Measurements from ENCODE around the gene HOMER2.
"Not testable (repeated sequence)": the region's sequence is repeated elsewhere in the genome, so short reads cannot be mapped to it uniquely, and the experiment has no call there.

HOMER2 gene

GRCh38 chr15:82830427-82831173 lies 121.9 kb downstream of the HOMER2 start:
- DNase-seq, result no peak

DNA sequence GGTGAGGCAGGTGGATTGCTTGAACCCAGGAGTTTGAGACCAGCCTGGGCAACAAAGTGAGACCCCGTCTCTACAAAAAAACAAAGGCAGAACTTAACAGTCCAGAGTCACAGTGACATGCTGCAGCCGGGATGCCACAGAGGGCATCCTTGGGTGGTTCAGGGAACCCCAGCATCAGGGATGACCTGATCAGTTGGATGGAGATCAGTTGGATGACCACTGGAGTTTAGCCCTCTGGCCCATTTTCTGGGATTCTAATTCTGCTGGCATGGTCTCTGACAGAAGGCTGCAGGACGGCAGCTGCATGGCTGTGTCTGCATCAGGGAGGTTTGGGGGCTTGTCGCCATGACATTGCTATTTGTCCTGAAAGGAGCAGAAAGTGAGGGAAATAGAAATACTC lies 123.3 kb downstream of the HOMER2 start:
- no peak for DNase-seq

DNA sequence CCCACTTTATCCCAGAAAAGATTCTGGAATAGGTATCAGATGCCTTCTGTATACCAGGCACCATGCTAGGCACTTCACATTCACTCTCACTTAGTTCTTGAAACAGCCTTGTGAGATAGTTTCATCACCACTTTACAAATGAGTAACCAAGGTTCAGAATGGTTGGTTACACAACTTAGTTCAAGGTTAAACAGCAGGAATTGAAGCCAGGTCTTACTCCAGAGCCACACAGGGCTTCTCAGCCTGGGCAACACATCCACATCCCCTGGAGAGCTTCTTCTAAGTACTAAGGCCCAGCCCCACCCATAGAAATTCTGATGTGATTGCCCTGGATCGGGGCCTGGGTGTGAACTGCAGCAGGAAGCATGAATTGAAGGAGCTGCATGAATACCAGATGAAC lies 124.4 kb downstream of the HOMER2 start:
- DNase-seq, result no peak

- DNase-seq, result no peak
These were observed 129.5 kb downstream of the HOMER2 start for GRCh38 chr15:82823049-82823448.

GRCh38 chr15:82821851-82822250 lies 130.7 kb downstream of the HOMER2 start:
- not testable (repeated sequence) for DNase-seq

DNA sequence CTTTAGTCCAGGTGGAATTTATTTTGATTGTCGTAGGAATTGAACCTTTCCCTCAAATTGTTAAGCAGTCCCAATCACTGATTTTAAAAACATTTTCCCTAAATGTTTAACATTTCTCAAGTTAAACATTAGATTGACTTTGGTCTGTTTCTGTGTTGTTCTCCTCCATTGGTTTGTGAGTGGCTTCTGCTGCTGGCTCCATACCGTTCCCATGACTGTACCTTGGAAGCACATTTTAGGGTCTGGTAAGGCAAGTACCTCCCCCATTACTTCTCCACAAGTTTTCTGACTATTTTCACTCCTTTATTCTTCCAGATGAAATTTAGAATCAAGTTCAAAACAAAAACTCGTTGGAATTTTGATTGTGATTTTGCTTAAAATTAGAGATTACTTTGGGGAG lies 131.1 kb downstream of the HOMER2 start:
- not testable (repeated sequence) for DNase-seq

- no peak for DNase-seq
These were observed 132.4 kb downstream of the HOMER2 start for GRCh38 chr15:82820128-82820527.

DNA sequence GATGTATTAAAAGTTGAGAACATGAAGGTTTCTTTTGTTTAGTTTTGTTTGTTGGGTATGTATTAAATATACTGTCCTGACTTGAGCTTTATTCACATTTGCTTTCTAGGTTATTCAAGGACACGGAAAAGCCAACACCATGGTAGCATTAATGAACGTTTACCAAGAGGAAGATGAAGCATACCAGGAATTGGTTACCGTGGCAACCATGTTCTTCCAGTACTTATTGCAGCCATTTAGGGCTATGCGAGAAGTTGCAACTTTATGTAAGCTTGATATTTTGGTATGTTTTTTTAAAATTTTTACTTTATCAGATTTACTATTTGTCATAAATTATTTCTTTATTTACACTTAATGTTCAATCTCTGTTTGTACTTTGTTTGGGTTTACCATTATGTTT lies 139.5 kb downstream of the HOMER2 start:
- no peak for DNase-seq

DNA sequence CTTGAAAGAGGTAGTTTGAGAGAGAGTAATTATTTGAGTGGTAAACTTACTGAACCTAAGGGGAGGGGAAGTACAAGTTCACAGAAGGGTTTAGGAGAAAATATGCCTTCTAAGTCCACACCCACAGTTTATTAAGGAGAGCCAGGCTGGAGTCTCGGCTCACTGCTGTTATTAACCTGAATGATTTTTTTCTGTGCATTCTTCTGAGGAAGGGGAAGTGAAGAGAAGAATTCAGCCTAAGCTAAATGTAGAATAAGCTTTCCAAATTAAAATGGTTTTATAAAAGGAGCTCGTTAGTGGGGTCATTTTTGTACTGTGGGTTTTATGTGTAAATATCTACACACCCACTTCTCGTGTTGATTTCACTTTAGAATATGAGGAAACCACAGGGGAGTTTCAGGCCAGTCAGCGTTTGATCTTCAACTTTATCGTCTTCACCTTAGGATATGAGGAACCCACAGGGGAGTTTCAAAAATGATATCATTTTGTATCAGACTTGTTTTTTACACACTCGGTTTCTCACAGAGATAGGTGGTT lies 141.6 kb downstream of the HOMER2 start:
- DNase-seq, result no peak

GRCh38 chr15:82810061-82810889 lies 142.2 kb downstream of the HOMER2 start:
- peak; percentile 50 for DNase-seq

- peak; percentile 99 for DNase-seq
These were observed 143.0 kb downstream of the HOMER2 start, which contains the start of gene WHAMM for GRCh38 chr15:82809308-82810060. TSS of gene WHAMM (plus strand) at chr15:82809628. CDS start at chr15:82809727, 99 bp downstream.

GRCh38 chr15:82808634-82809041 lies 143.9 kb downstream of the HOMER2 start:
- DNase-seq, result no peak

DNA sequence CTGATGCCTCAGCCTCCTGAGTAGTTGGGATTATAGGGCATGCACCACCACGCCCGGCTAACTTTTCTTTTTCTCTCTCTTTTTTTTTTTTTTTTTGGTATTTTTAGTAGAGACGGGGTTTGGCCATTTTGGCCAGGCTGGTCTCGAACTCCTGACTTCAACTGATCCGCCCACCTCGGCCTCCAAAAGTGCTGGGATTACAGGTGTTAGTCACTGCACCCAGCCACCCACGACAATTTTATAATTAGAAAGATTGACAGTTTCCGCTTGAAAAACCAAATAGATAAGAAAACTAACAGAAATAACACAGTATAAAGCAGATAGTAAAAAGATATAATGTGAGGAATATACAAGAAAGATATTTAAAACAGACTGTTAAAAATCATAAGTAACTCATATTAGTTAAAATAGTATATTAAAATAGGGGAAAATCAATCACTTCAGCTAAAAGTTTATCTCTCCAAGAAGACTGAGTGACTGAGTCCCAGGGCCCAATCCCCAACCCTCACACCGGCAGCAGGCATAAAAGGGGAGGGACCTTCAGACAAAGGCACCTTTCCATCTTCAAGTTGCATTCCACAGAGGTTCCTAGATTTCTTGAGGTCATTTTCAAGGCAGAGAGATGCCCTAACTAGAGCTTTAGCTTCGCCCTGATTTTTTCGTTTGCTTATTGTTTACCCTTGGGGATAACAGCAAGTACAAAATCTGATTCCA lies 144.4 kb downstream of the HOMER2 start:
- no peak for DNase-seq

- DNase-seq, result peak; percentile 50
These were observed 146.5 kb downstream of the HOMER2 start, which contains the start of gene FSD2 for GRCh38 chr15:82805994-82806406. TSS of gene FSD2 (minus strand) at chr15:82806069. CDS start at chr15:82787390, 18,679 bp downstream.

DNA sequence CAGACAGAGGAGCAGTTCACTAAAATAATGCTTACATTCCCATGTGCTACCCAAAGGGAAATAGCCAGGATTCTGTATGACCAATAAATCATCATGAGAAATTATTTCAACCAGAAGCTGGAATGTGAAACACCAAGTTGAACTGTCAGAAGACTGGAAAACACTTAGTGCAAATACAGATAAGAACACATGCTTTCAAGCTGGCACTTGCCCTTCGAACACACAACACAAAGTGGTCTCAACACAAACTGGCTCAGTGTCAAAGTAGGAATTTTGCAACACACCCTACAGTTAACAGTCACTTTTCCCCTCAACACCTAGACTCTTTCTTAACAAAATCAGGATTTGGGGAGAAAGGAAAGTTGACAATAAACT lies 148.0 kb downstream of the HOMER2 start:
- DNase-seq, result no peak

DNA sequence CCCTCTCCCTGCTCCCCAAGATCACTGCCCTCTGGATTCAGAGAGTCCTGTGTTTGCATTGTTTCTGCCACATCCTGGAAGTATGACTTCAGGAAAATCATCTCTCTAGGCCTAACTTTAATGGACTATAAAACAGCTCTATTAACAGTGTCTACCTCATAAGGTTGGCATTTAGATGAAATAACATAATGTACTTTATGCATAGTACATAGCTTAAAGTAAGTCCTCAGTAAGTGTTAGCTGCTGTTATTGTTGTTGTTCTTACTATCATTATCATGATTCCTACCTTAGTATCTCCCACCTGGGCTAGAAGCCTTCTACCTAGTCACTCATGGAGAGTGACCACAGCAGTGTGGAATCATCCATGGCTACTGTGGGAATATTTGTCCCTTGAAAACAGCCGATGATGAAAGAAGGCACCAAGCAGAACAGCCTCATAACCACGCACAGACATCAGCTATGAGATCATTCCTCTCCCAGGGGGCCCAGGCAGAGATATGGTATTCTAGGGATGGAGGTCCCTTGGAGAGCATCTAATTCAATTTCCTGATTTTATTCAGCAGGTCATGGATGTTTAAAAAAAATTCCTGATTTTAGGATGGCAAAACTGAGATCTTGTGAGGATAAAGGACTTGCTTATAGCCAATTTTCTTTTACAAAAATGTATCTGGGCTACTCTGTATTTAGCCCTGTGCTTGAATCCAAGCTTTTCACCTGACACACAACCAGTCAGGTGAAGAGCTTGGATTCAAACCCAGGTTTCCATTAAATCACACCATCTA lies 148.5 kb downstream of the HOMER2 start:
- DNase-seq, result no peak

DNA sequence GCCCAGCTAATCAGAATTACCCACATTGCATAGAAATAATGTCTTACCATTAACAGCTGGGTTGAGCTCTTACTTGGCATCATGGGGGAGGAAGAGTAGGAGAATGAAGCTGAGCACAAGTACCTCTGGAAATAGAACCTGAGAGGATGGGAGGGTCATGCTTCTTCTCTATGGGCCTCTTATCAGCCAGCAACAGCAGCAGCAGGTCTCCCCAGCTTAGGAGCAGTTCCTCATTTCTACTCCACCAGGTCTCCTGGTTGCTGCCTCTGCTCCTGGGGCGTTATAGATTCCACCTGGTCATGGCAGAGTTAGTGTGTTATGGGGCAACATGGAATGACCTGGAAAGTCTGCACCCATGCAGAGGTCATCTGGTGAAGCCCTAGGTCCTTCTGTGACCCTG lies 150.0 kb downstream of the HOMER2 start:
- no peak for DNase-seq

DNA sequence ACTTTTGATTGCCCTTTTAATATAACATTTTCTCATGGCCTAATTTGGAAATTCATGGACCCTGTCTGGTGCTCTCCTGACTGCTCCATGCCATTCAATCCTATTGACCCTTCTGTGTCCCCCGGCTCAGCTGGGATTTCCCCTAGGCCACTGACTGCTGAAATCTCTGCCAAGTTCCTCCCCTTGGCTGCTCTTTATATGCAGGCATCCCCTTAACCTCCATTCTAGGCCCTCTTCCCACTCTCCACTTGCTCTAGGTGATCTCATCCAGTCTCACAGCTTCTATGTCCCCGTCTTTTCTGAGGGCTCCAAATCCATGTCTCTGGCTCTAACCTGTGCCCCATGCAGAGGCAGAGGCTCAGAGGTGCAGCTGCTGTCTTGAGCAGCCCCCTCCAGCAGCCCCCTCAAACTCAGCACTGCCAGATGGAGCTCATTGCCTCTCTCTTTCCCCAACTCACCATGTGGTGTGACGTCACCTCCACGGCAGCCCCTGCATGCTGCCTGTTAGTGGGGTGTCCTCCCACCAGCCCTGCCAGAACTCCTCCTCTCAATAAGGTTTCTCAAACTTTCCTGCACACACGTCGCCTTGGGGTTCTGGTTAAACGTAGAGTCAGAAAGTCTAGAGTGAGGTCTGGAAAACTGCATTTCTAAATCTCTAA lies 153.2 kb downstream of the HOMER2 start:
- no peak for DNase-seq
